ENCODE measurements around the gene KCNIP1.

The KCNIP1 gene

DNA sequence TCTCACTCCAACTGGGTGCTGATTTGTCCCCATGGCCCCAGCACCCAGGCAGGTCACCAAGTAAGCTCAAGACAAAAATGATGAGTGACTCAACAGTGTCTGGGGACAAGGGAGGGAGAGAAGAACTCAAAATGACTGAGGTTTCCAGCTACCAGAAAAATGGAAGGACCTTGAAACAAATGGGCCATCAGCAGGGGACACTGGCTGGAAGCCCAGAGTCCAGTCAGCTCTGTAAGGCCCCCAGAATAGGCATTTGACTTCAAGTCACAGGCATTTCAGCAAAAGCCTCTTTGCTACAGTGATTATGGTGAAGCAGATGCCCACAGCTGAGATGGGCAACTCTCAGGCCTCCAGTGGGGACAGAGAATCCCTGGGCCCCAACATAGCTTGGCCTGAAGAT is 140.7 kb downstream of the KCNIP1 start:
- H3K4me3 ChIP-seq (ENCODE audit: control insufficient read depth, low read depth, low read length), result no peak overlapping the region
- no peak for DNase-seq (ENCODE audit: low read depth)

DNA sequence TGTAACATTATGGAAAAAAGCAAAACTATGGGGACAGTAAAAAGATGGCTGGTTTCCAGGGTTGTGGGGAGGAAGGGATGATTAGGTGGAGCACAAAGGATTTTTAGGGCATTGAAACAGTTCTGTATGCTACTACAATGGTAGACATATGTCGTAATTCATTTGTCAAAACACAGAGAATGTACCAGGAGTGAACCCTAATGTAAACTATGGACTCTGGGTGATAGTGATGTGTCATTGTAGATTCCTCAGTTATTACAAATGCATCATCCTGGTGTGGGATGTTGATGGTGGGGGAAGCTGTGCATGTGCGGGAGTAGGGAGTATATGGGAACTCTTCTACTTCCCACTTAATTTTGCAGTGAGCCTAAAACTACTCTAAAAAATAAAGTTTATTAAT is 144.7 kb downstream of the KCNIP1 start:
- peak; percentile 57 for DNase-seq (ENCODE audit: low read depth)
- TF ChIP-seq, protein P1, sequence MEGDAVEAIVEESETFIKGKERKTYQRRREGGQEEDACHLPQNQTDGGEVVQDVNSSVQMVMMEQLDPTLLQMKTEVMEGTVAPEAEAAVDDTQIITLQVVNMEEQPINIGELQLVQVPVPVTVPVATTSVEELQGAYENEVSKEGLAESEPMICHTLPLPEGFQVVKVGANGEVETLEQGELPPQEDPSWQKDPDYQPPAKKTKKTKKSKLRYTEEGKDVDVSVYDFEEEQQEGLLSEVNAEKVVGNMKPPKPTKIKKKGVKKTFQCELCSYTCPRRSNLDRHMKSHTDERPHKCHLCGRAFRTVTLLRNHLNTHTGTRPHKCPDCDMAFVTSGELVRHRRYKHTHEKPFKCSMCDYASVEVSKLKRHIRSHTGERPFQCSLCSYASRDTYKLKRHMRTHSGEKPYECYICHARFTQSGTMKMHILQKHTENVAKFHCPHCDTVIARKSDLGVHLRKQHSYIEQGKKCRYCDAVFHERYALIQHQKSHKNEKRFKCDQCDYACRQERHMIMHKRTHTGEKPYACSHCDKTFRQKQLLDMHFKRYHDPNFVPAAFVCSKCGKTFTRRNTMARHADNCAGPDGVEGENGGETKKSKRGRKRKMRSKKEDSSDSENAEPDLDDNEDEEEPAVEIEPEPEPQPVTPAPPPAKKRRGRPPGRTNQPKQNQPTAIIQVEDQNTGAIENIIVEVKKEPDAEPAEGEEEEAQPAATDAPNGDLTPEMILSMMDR (conservative IDR thresholded peaks at IDR 0.05; ENCODE audit: control insufficient read depth, insufficient read depth, low read depth, low read length), result no peak
- no peak overlapping the region for H3K4me3 ChIP-seq (ENCODE audit: control insufficient read depth, low read depth, low read length)

More for the DNA sequence above, 140.7 kb downstream of the KCNIP1 start:
- TF ChIP-seq, protein P1 (conservative IDR thresholded peaks at IDR 0.05; ENCODE audit: control insufficient read depth, insufficient read depth, low read depth, low read length), result no peak

DNA sequence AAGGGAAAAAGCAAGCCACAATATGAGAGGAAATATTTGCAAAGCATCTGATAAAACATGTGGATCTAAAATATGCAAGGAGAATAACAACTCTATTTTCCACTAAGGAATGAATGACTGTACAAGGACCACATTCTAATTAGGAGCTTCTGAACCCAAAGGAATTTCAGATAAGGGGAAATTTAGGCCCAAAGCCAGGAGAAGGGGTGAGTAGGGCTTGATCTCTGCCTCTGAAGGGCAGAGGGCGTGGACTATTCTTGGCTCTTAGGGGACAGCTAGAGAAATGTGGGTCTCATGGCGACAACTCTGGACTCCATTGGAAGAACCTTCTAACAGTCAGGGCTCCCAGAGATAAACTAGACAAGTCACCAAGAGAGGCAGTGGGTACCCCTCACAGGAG is 147.0 kb downstream of the KCNIP1 start:
- H3K4me3 ChIP-seq (ENCODE audit: control insufficient read depth, low read depth, low read length), result no peak overlapping the region
- DNase-seq (ENCODE audit: low read depth), result no peak
- TF ChIP-seq, protein P1 (conservative IDR thresholded peaks at IDR 0.05; ENCODE audit: control insufficient read depth, insufficient read depth, low read depth, low read length), result no peak

DNA sequence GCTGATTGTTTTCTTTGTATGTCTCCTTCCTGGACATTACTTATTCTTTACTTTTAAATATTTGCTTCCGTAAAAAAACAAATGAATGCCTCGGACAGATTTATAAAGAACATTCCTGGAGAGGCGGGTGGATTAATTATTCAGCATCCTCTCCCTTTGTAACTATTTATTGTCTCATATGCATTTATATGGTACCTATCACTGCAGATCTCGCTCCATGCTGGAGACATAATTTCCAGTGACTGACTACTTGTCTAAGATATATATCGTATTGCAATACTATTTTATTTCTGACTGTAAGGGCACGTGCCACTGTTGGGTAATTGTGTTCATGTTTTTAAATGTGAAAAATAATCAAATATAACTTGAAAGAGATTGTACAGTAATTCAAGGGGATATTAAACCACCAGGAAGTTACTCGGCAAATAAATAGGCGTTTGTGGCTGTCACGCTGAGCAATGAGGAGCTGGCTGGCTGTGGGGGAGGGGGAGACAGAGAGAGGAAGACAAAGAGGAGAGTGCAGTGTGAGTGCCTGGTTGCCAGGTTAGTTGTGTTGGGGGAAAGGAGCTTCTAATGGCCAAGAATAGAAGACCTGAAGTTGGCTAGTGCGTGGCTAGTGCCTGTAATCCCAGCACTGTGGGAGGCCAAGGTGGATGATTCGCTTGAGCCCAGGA is 147.9 kb downstream of the KCNIP1 start:
- no peak overlapping the region for H3K4me3 ChIP-seq (ENCODE audit: control insufficient read depth, low read depth, low read length)
- TF ChIP-seq, protein P1 (conservative IDR thresholded peaks at IDR 0.05; ENCODE audit: control insufficient read depth, insufficient read depth, low read depth, low read length), result no peak
- no peak for DNase-seq (ENCODE audit: low read depth)

DNA sequence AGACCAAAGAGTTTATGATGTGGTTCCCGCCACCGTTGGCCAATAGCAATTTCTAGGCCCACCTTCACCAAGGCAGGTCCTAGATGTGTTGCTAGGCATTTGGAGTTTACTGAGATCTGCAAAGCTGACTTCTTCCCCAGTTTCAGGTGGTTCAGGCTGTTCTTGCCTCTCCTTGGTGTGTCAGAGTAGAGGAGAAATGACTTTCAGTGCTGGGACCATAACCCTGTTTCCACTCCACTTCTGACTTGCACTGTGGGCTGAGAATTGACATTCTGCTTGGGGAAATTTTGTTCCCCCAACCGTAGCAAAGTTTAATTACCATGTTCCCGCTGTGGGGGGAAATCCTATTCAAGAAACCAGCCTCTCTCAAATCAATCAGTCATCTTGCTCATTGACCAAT is 151.7 kb downstream of the KCNIP1 start:
- no peak for DNase-seq (ENCODE audit: low read depth)
- TF ChIP-seq, protein P1 (conservative IDR thresholded peaks at IDR 0.05; ENCODE audit: control insufficient read depth, insufficient read depth, low read depth, low read length), result no peak
- no peak overlapping the region for H3K4me3 ChIP-seq (ENCODE audit: control insufficient read depth, low read depth, low read length)

DNA sequence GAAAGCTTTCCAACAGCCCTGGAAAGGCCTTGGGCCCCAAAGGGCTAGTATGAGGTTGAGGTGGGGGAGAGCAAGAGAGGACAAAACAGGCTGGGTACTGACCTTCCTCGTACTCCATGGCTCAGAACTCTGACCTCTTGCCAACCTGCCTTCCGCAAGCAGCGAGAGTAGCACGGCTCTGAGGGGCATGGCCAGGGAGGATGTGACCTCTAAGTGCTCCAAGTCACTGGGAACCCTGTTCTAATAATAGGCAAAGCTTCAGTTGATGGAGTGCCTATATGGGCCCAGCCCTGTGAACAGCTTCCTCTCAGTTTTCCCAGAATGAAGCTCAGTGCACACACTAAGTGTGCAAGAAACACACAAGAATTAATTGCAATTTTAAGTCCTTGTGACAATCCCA is 152.1 kb downstream of the KCNIP1 start:
- H3K4me3 ChIP-seq (ENCODE audit: control insufficient read depth, low read depth, low read length), result no peak overlapping the region
- TF ChIP-seq, protein P1 (conservative IDR thresholded peaks at IDR 0.05; ENCODE audit: control insufficient read depth, insufficient read depth, low read depth, low read length), result no peak
- DNase-seq (ENCODE audit: low read depth), result no peak

DNA sequence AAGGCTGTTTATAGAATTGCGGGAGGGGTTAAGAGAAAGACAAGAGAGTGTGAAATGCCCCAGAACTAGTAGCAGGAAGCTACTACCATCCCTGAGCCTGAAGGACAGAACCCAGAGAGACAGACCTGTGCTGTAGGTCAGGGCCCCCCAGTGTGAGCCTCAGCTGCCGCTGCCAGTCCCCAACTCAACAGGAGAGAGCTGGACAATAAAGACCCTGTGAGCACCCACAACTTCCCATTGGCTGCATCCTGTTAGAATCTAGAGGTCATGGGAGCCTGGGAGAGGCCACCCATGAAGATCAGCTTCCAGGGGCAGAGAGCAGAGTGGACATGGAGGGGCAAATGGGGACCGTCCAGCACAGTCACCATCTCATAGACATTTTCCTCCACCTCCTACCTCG is 152.5 kb downstream of the KCNIP1 start:
- H3K4me3 ChIP-seq (ENCODE audit: control insufficient read depth, low read depth, low read length), result no peak overlapping the region
- no peak for DNase-seq (ENCODE audit: low read depth)
- TF ChIP-seq, protein P1 (conservative IDR thresholded peaks at IDR 0.05; ENCODE audit: control insufficient read depth, insufficient read depth, low read depth, low read length), result no peak
